Mesenchymal stem cell (in vitro differentiated cells and primary cell): Measurements from ENCODE around the gene SPATA24.

Experiments used
- DNase-seq: peaks from one replicate; pipeline ENCODE4 v3.0.0-alpha.2; 2013
- H2AFZ ChIP-seq: one replicate; pipeline ENCODE4 v1.6.1; 2013; ENCODE audit warnings: low read depth, mild to moderate bottlenecking, control low read depth, inconsistent platforms, low read length, moderate library complexity
- H2AK5ac ChIP-seq: 2 replicates; pipeline ENCODE4 v1.6.1; 2013; ENCODE audit warnings: low read length, moderate library complexity, mild to moderate bottlenecking, inconsistent platforms; ENCODE audit not compliant: severe bottlenecking
- H2BK120ac ChIP-seq: one replicate; pipeline ENCODE4 v1.6.1; 2013; ENCODE audit warnings: low read depth, mild to moderate bottlenecking, inconsistent platforms, low read length, moderate library complexity
- H2BK12ac ChIP-seq, 2 experiments: one replicate each; pipeline ENCODE4 v1.6.1; 2013; ENCODE audit warnings: inconsistent platforms in 2 of 2, low read length in 2 of 2, mild to moderate bottlenecking in 2 of 2, moderate library complexity in 2 of 2, control low read depth in 1 of 2
- H2BK15ac ChIP-seq: one replicate; pipeline ENCODE4 v1.6.1; 2013; ENCODE audit warnings: mild to moderate bottlenecking, low read depth, inconsistent platforms; ENCODE audit not compliant: poor library complexity, severe bottlenecking
- H2BK5ac ChIP-seq: 2 replicates; pipeline ENCODE4 v1.6.1; 2013; ENCODE audit warnings: low read depth, mild to moderate bottlenecking, low read length, control low read depth, inconsistent platforms; ENCODE audit not compliant: poor library complexity, severe bottlenecking
- H3K14ac ChIP-seq, 2 experiments: one replicate each; pipeline ENCODE4 v1.6.1; 2013; ENCODE audit warnings: inconsistent platforms in 2 of 2, low read length in 2 of 2, control low read depth in 1 of 2, mild to moderate bottlenecking in 1 of 2, moderate library complexity in 1 of 2
- H3K18ac ChIP-seq, 2 experiments: one replicate each; pipeline ENCODE4 v1.6.1; 2013; ENCODE audit warnings: inconsistent platforms in 2 of 2, low read length in 2 of 2, control low read depth in 1 of 2, low read depth in 1 of 2, mild to moderate bottlenecking in 1 of 2
- H3K23ac ChIP-seq, 2 experiments: one replicate each; pipeline ENCODE4 v1.6.1; 2013; ENCODE audit warnings: inconsistent platforms in 2 of 2, low read length in 2 of 2, mild to moderate bottlenecking in 2 of 2, moderate library complexity in 2 of 2, control low read depth in 1 of 2
- H3K27ac ChIP-seq: 2 replicates; pipeline ENCODE4 v1.5.1; 2013; ENCODE audit warnings: mild to moderate bottlenecking, moderate library complexity, low read length, control low read depth, inconsistent platforms; ENCODE audit not compliant: poor library complexity, severe bottlenecking
- H3K27me3 ChIP-seq, 2 experiments: 2 replicates each; pipeline versions ENCODE4 v1.6.1 to v1.7.0; 2013; ENCODE audit warnings: low read length in 2 of 2, mild to moderate bottlenecking in 2 of 2, moderate library complexity in 2 of 2, control low read depth in 1 of 2, inconsistent platforms in 1 of 2; ENCODE audit not compliant: control insufficient read depth in 1 of 2, insufficient read depth in 1 of 2
- H3K36me3 ChIP-seq, 2 experiments: 2 replicates each; pipeline versions ENCODE4 v1.6.1 to v1.7.0; 2013; ENCODE audit warnings: low read length in 2 of 2, control low read depth in 1 of 2, inconsistent platforms in 1 of 2, low read depth in 1 of 2, mild to moderate bottlenecking in 1 of 2; ENCODE audit not compliant: insufficient read depth in 2 of 2, control insufficient read depth in 1 of 2
- H3K4ac ChIP-seq, 2 experiments: one replicate each; pipeline ENCODE4 v1.6.1; 2013; ENCODE audit warnings: inconsistent platforms in 2 of 2, low read length in 2 of 2, mild to moderate bottlenecking in 2 of 2, moderate library complexity in 2 of 2, control low read depth in 1 of 2, low read depth in 1 of 2
- H3K4me1 ChIP-seq: 2 replicates; pipeline ENCODE4 v1.6.1; 2013; ENCODE audit warnings: low read depth, low read length, control low read depth; ENCODE audit not compliant: control insufficient read depth, insufficient read depth
- H3K4me2 ChIP-seq: 2 replicates; pipeline ENCODE4 v1.6.1; 2013; ENCODE audit warnings: low read length, mild to moderate bottlenecking, inconsistent platforms; ENCODE audit not compliant: poor library complexity, severe bottlenecking
- H3K4me3 ChIP-seq, 2 experiments: 2 replicates each; pipeline versions ENCODE4 v1.5.1 to v1.7.0; 2013; ENCODE audit warnings: low read length in 2 of 2, mild to moderate bottlenecking in 2 of 2, control low read depth in 1 of 2, low read depth in 1 of 2; ENCODE audit not compliant: insufficient read depth in 1 of 2
- H3K79me1 ChIP-seq: replicated peaks from 2 replicates; pipeline ENCODE4 v1.6.1; 2013; ENCODE audit warnings: mild to moderate bottlenecking, control low read depth, low read length, inconsistent platforms; ENCODE audit not compliant: poor library complexity, severe bottlenecking
- H3K9ac ChIP-seq: 2 replicates; pipeline ENCODE4 v1.7.0; 2013; ENCODE audit warnings: mild to moderate bottlenecking, low read length, moderate library complexity
- H3K9me3 ChIP-seq: 2 replicates; pipeline ENCODE4 v1.7.0; 2013; ENCODE audit warnings: mild to moderate bottlenecking, low read length; ENCODE audit not compliant: control insufficient read depth
- H4K8ac ChIP-seq: one replicate; pipeline ENCODE4 v1.6.1; 2013; ENCODE audit warnings: inconsistent platforms, mild to moderate bottlenecking, low read length, moderate library complexity
- H4K91ac ChIP-seq: one replicate; pipeline ENCODE4 v1.6.1; 2013; ENCODE audit warnings: mild to moderate bottlenecking, low read length, inconsistent platforms
- WGBS: methylation state at CpG from one replicate; pipeline ENCODE4 v1.1.7; 2013; ENCODE audit warnings: mixed read lengths; 5-methylcytosine and 5-hydroxymethylcytosine counted together

The SPATA24 gene

GRCh38 chr5:139419226-139420192 is 15.6 kb upstream of the SPATA24 start:
- no peak overlapping the region for H3K4ac ChIP-seq
- H3K23ac ChIP-seq: no peak overlapping the region
- no peak for DNase-seq
- no peak overlapping the region for H3K4me2 ChIP-seq
- H2BK12ac ChIP-seq: no peak overlapping the region
- no peaks in the 10 kb centered on the region for H3K27me3 ChIP-seq
- no peak overlapping the region for H3K14ac ChIP-seq
- H3K27ac ChIP-seq: no peak overlapping the region
- H2BK15ac ChIP-seq: no peak overlapping the region
- H4K91ac ChIP-seq: peak overlapping the region; percentile 47
- 92% methylated on average over 8 of the region's 9 CpGs for WGBS
- H3K9me3 ChIP-seq: no peaks in the 10 kb centered on the region
- no peak overlapping the region for H2BK120ac ChIP-seq
- H3K9ac ChIP-seq: no peak overlapping the region
- no peak overlapping the region for H2AK5ac ChIP-seq
- peaks cover 8% of the 10 kb centered on the region for H3K4me1 ChIP-seq
- no peak overlapping the region for H3K18ac ChIP-seq
- no peak overlapping the region for H2BK5ac ChIP-seq
- H2AFZ ChIP-seq: no peak overlapping the region
- H3K79me1 ChIP-seq: peaks cover 3% of the 10 kb centered on the region
- H3K36me3 ChIP-seq: peaks cover 32 to 63% of the 10 kb centered on the region in 2 experiments
- no peak overlapping the region for H4K8ac ChIP-seq
- H3K4me3 ChIP-seq: no peak overlapping the region

- DNase-seq: no peak
- H2AFZ ChIP-seq: no peak overlapping the region
- peaks cover 1% of the 10 kb centered on the region for H3K79me1 ChIP-seq
- no peak overlapping the region for H3K4me2 ChIP-seq
- H4K8ac ChIP-seq: no peak overlapping the region
- WGBS: 92% methylated on average over 1 of the region's 1 CpG
- no peak overlapping the region for H2BK5ac ChIP-seq
- H3K4me3 ChIP-seq: no peak overlapping the region
- no peaks in the 10 kb centered on the region for H3K9me3 ChIP-seq
- H3K27me3 ChIP-seq: no peaks in the 10 kb centered on the region
- no peak overlapping the region for H2BK120ac ChIP-seq
- no peak overlapping the region for H3K4ac ChIP-seq
- peaks cover 8% of the 10 kb centered on the region for H3K4me1 ChIP-seq
- no peak overlapping the region for H4K91ac ChIP-seq
- no peak overlapping the region for H3K14ac ChIP-seq
- H2BK15ac ChIP-seq: no peak overlapping the region
- H3K23ac ChIP-seq: no peak overlapping the region
- no peak overlapping the region for H3K27ac ChIP-seq
- no peak overlapping the region for H3K18ac ChIP-seq
- no peak overlapping the region for H3K9ac ChIP-seq
- peaks cover 29 to 66% of the 10 kb centered on the region in 2 experiments for H3K36me3 ChIP-seq
- H2BK12ac ChIP-seq: no peak overlapping the region
- no peak overlapping the region for H2AK5ac ChIP-seq
These were observed 14.9 kb upstream of the SPATA24 start for GRCh38 chr5:139418793-139419192.

- peak; percentile 62 for DNase-seq
- no peak overlapping the region for H2BK120ac ChIP-seq
- peaks cover 1% of the 10 kb centered on the region for H3K79me1 ChIP-seq
- no peak overlapping the region for H4K91ac ChIP-seq
- H3K4me1 ChIP-seq: peaks cover 8% of the 10 kb centered on the region
- 77% methylated on average over 3 of the region's 4 CpGs for WGBS
- peaks cover 34 to 72% of the 10 kb centered on the region in 2 experiments for H3K36me3 ChIP-seq
- H3K27me3 ChIP-seq: no peaks in the 10 kb centered on the region
- no peak overlapping the region for H2BK12ac ChIP-seq
- no peak overlapping the region for H3K9ac ChIP-seq
- H4K8ac ChIP-seq: no peak overlapping the region
- no peak overlapping the region for H2BK15ac ChIP-seq
- no peak overlapping the region for H2BK5ac ChIP-seq
- no peak overlapping the region for H2AFZ ChIP-seq
- no peak overlapping the region for H3K23ac ChIP-seq
- no peak overlapping the region for H3K14ac ChIP-seq
- no peak overlapping the region for H3K18ac ChIP-seq
- H3K9me3 ChIP-seq: no peaks in the 10 kb centered on the region
- H3K4ac ChIP-seq: no peak overlapping the region
- H3K4me2 ChIP-seq: no peak overlapping the region
- no peak overlapping the region for H2AK5ac ChIP-seq
- no peak overlapping the region for H3K4me3 ChIP-seq
- H3K27ac ChIP-seq: no peak overlapping the region
These were observed 13.3 kb upstream of the SPATA24 start for GRCh38 chr5:139417214-139417613.

GRCh38 chr5:139416651-139417050 is 12.8 kb upstream of the SPATA24 start:
- H2BK5ac ChIP-seq: no peak overlapping the region
- peaks cover 8% of the 10 kb centered on the region for H3K4me1 ChIP-seq
- no peak overlapping the region for H3K27ac ChIP-seq
- no peak overlapping the region for H3K4me3 ChIP-seq
- H3K4me2 ChIP-seq: no peak overlapping the region
- no peak overlapping the region for H2AFZ ChIP-seq
- no peak overlapping the region for H3K9ac ChIP-seq
- H3K18ac ChIP-seq: peak overlapping the region in 1 of 2 experiments; percentile 31
- peak overlapping the region in 1 of 2 experiments; percentile 61 for H3K23ac ChIP-seq
- no peak overlapping the region for H4K8ac ChIP-seq
- 70% methylated on average over 9 of the region's 9 CpGs for WGBS
- H3K4ac ChIP-seq: no peak overlapping the region
- H2BK15ac ChIP-seq: no peak overlapping the region
- DNase-seq: peak; percentile 40
- peak overlapping the region in 1 of 2 experiments; percentile 92 for H3K14ac ChIP-seq
- no peak overlapping the region for H4K91ac ChIP-seq
- H2BK120ac ChIP-seq: no peak overlapping the region
- H2BK12ac ChIP-seq: no peak overlapping the region
- H3K79me1 ChIP-seq: peaks cover 1% of the 10 kb centered on the region
- H3K36me3 ChIP-seq: peaks cover 37 to 72% of the 10 kb centered on the region in 2 experiments
- no peaks in the 10 kb centered on the region for H3K27me3 ChIP-seq
- H3K9me3 ChIP-seq: no peaks in the 10 kb centered on the region
- H2AK5ac ChIP-seq: no peak overlapping the region
